D341Med (cell line): ENCODE measurements around the gene TBCD.

Experiments
- DNase-seq: peaks from one replicate; pipeline ENCODE4 v3.0.0; 2012; ENCODE audit warnings: low spot score

Gene TBCD

DNA sequence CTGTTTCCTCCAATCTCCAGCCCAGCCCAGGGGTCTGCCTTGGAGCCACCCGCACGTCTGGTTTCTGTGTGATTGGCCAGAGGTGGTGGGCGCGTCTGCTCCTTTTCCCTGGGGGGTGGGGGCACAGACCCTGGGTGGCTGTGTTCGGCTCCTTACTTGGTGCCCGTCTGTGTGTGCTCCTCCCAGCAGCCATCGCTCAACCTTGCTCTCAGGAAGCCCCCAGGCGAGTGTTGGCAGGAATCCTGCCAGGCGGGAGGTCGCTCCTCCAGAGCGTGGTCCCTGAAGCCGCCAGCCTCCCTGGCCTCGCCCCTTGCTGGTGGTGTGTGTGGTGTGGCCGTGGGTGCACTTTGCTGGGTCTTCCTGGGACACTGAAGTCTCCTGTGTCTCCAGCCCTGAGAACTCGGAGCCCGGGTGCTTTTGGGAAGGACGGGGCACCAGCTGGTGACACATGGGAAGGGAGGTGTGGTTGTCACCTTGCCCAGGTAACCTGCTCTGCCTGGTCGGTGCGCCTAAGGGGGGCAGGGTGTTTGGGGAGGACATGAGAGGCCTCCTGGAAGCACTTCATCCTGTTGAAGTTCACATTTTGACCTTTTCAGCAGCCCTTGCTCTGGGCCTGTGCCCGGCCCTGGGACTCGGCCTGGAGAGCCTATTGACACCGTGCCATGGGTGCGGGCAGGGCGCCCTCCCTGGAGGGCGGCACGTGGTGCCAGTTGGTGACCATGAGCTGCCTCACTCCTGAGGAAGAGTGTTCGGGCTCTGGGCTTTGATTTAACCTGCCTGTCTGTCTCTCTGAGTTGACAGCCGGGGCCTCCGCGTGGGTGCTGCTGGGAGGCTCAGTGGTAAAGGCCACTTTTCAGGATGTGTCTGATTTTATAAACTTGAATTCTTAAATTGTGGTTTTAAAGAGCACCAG, 137.0 kb downstream of the TBCD start:
- DNase-seq, result no peak

GRCh38 chr17:82889496-82890338, 137.9 kb downstream of the TBCD start:
- no peak for DNase-seq

GRCh38 chr17:82890339-82890730, 138.5 kb downstream of the TBCD start:
- no peak for DNase-seq

- DNase-seq, result no peak
Measured at GRCh38 chr17:82890926-82891678, 139.2 kb downstream of the TBCD start.

DNA sequence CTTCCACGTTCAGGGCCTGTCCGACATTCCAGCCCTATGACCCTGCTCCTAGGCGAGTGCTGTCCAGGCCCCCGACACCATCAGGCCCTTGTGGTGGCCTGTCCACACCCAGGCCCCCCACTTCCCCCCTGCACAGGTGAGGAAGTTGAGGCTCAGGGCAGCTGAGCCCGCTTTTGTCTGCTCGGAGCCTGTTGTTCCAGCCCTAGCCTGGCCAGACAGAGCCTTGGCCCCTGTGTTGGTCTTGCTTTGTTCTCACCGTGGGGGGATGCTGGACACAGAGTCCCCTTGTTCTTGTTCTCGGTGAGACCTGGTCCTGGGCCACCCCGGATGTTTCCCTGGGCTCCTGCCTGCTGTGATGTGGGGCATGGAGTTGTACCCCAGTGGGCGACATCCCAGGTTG, 140.0 kb downstream of the TBCD start:
- DNase-seq, result no peak

DNA sequence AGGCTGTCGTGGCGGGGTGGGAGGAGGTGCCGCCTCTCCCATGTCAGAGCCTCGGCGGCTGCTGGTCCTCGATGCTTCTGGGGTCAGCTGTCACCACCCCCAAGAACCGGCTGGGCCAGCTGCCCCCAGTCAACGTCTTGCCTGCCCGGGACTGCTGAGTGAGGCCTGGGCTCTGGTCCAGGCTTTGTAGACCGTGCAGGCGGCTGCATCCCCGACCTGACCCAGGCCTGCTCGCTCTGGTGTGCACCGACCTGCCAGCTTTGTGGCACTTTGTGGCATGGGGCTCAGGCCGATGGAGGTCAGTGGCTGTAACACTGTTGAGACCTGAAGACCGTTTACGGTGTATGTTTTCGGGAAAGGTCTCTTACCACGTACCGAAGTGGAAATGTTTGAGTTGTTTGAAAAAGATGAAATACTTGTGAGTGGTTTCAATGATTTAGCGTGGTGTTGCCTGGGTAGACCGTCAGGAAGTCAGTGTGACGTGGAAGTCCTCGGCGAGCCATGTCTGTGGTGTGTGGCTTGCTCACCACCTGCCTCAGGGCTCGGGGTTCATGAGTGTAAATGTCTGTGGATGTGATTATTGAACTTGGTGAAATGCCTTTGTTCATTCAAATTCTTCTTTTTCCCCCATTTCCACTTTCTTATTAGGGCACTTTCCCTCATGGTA, 141.2 kb downstream of the TBCD start:
- no peak for DNase-seq

DNA sequence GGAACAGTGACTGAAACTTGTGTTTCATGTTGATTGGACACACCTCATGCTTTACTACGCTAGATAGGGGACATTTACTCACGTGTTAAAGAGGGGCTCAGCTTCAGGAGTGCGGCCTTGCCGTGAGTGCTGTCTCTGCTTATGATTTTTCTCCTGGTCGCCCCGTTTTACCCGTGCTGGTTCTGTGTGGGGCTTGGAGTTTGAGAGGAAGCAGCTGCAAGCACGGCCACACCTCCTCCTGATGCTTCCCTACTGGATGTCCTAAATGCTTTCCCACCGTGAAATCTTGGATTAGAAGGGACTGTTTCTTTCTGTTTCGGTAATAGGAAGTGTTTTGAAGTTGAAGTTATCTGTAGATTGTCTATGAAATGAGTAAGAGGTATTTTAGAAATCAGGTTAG, 141.9 kb downstream of the TBCD start:
- no peak for DNase-seq

- no peak for DNase-seq
Measured at GRCh38 chr17:82894389-82894788, 142.5 kb downstream of the TBCD start.

DNA sequence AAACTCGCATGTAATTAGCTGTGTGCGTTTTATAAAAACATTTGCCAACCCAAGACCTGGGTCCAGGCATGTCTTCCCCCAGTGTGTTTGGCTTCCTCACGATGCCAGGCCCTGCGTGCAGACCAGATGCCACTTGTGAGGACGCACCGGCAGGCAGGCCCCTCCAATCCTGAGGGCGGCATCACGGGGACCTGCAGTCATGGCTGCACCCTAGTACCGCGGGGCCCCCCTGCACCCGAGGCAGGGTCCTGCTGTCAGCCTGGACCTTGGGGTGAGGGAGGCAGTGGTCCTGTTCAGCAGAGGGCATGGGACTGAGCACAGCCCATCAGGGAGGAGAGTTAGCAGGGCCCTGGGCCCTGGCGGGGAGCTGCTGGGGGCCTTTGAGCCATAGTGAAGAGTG, 143.2 kb downstream of the TBCD start:
- DNase-seq, result no peak

- no peak for DNase-seq
Measured at GRCh38 chr17:82896071-82897000, 144.5 kb downstream of the TBCD start.

GRCh38 chr17:82897514-82898249, 145.8 kb downstream of the TBCD start:
- no peak for DNase-seq

- DNase-seq, result no peak
Measured at GRCh38 chr17:82898976-82899514, 147.2 kb downstream of the TBCD start.

DNA sequence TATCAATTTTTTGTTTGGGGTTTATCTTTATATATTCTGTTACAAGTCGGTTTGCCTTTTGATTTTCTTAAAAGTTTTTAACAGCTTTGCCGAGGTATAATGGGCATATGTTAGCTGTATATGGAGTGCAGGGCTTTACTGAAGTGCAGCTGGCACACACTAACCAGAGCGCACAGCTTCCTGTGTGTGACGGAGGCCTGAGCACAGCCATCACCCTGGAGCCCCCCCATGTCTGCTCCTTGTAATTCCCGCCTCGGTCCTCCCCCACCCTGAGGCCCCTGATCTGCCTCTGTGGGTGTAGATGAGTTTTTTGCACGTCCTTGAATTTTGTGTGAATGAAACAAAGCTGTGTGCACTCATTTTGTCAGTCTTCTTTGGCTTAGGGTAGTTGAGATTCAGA, 148.1 kb downstream of the TBCD start:
- DNase-seq, result no peak

GRCh38 chr17:82900741-82901140, 148.9 kb downstream of the TBCD start:
- no peak for DNase-seq

DNA sequence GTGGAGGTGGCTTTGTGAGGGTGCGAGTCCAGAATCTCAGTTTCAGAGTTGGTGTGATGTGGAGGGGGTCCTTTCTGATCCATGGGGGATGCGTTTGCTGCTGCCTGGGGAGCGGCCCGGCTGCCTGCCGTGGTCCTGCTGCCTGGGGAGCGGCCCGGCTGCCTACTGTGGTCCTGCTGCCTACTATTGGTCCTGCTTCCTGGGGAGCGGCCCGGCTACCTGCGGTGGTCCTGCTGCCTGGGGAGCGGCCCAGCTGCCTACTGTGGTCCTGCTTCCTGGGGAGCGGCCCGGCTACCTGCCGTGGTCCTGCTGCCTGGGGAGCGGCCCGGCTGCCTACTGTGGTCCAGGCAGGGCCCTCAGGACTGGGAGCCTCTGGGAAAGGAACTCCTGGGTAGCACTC, 149.5 kb downstream of the TBCD start:
- DNase-seq, result no peak

- no peak for DNase-seq
Measured at GRCh38 chr17:82901856-82902255, 150.0 kb downstream of the TBCD start.

GRCh38 chr17:82902972-82903874, 151.4 kb downstream of the TBCD start:
- DNase-seq, result no peak

- no peak for DNase-seq
Measured at GRCh38 chr17:82905130-82905529, 153.3 kb downstream of the TBCD start.
